ENCODE data around the gene ZC3H18.

DNA sequence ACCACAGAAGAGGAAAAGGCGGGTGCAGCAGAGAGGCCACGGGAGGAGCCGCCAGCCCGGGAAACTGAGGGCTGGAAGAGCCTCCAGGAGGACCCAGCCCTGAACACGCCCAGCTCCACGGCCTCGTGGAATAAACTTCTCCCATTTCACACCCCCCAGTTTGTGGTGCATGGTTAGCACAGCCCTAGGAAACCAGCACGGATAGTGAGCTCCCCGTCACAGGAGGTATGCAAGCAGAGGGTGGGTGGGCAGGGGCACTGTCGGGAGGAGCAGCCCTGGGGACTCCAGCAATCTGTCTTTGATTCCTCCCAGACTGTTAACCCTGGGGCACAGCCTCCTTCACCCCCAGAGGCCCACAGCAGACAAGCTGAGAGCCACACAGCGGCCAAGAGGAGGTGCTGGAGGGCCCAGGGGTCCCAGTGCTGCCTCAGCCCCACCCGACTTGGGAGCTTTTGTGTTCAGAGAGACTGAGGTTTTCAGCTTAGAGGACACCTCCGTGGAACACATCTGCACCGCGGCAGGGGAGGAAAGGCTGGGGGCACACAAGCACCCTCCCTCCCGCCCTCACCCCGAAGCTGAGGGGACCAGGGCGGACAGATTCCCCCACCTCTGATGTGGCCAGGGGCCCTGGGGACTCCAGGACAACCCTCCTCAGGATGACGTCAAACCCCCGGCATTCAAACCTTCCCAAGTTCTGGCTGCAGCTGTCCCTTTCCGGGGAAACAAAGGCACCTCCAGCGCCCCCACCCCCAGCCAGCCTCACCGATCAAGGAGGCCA lies 66.5 kb downstream of the ZC3H18 start:
- no peak for TF ChIP-seq POLR2AphosphoS5 (IDR thresholded peaks at IDR 0.05; ENCODE audit: insufficient read depth in 1 of 2, low read depth in 1 of 2)
- TF ChIP-seq POLR2A (IDR thresholded peaks at IDR 0.05) = no peak
